Parathyroid adenoma (tissue), 2 donors: ENCODE data around the gene PARD3B.

ENCODE experiments used
- H2AFZ ChIP-seq: fragments of 300-600 bp; sonication (generic); one replicate; pipeline ENCODE4 v1.7.0; 2017; ENCODE audit warnings: antibody characterized with exemption, mild to moderate bottlenecking
- H3K27ac ChIP-seq: fragments of 300-600 bp; sonication (generic); one replicate; pipeline ENCODE4 v1.7.0; 2017
- H3K27me3 ChIP-seq: fragments of 300-600 bp; sonication (generic); one replicate; pipeline ENCODE4 v1.7.0; 2017; ENCODE audit warnings: low read length; ENCODE audit not compliant: control insufficient read depth, insufficient read depth
- H3K36me3 ChIP-seq: fragments of 300-600 bp; sonication (generic); one replicate; pipeline ENCODE4 v1.7.0; 2017; ENCODE audit warnings: low read length; ENCODE audit not compliant: control insufficient read depth, insufficient read depth
- H3K4me1 ChIP-seq: fragments of 300-600 bp; sonication (generic); one replicate; pipeline ENCODE4 v1.7.0; 2017; ENCODE audit warnings: control low read depth
- H3K4me2 ChIP-seq: fragments of 300-600 bp; sonication (generic); one replicate; pipeline ENCODE4 v1.7.0; 2017; ENCODE audit warnings: low read length
- H3K4me3 ChIP-seq: fragments of 300-600 bp; sonication (generic); one replicate; pipeline ENCODE4 v1.7.0; 2017; ENCODE audit warnings: low read depth, low read length
- H3K79me2 ChIP-seq: fragments of 300-600 bp; sonication (generic); one replicate; pipeline ENCODE4 v1.7.0; 2017; ENCODE audit warnings: control low read depth
- H3K9ac ChIP-seq: fragments of 300-600 bp; sonication (generic); one replicate; pipeline ENCODE4 v1.7.0; 2017; ENCODE audit warnings: mild to moderate bottlenecking
- H3K9me3 ChIP-seq: fragments of 300-600 bp; sonication (generic); one replicate; pipeline ENCODE4 v1.7.0; 2017; ENCODE audit warnings: low read length; ENCODE audit not compliant: control insufficient read depth
- TF ChIP-seq, protein P1 (sequence below): fragments of 300-600 bp; sonication (generic); IDR thresholded peaks from one replicate; pipeline ENCODE4 v1.7.0; 2017; ENCODE audit warnings: antibody characterized with exemption, mild to moderate bottlenecking
- donor health status: primary hyperparathyroidism.

PARD3B gene

DNA sequence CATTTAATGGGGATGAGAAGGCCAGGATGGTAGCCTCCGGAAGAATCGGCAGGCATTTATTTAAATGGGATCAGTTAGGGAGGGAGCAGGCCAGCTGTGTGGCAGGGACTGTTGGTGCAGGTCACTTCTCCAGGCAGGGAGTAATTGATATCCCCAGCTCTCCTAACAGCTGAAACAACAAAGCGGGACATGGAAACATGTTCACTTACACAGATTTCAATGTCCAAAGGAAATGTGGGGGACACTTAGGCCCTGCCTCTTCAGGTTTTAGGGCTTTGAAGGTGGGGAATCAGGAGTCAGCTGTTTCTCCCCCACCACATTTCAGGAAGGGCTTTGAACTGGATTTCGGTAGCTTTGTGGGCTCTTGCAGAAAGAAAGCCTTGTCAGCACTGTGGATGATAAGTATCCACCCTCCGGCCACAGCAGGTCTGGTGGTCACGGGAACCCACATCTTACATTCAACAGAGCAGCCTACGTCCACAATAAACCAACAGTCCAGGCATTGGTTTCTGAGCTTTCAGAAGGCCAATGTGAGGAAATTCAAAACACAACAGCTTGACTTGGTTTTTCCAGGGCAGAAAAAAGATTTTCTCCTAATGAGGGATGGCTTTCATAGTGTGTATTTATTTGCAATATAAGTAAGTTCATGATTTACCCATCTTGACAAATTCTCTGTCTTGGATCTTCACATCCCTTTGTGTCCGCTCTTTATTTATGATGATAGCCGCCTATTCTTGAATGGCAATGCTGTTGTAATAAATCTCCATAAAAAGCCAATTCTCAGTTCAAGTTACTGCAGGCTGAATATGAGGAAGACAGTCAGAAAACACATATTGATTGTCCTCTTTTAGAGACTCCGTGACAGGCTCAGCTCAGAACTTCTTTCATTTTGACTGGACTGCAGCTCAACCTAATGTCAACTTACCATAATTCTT is 1040.4 kb downstream of the PARD3B start:
- H3K4me3 ChIP-seq = no peak overlapping the region

DNA sequence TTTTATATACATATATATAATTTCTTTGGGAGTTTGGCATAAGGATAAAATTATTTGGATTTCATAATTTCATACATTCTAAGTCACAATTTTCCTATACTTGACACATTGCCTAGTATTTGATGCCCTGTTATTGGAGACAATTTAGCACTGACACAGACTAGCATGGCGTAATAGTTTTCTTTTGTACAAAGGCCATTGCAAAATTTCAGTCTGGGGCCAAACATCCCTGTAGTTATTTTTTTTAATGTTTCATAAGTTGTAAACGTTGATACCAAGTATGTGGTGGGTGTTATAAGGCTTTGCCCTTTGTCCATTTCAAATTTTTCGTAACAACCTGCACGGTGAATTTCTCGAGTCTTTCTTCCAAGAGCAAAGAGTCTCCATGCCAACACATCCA is 1041.4 kb downstream of the PARD3B start:
- Histone ChIP-seq H3K9me3 (no peaks in the 10 kb centered on the region), H3K9ac (no peak overlapping the region), H3K27me3 (no peaks in the 10 kb centered on the region), H3K4me2 (no peak overlapping the region), H3K36me3 (no peaks in the 10 kb centered on the region), H3K27ac (no peak overlapping the region), H3K4me3 (no peak overlapping the region), H3K79me2 (no peaks in the 10 kb centered on the region), H2AFZ (no peak overlapping the region), H3K4me1 (no peaks in the 10 kb centered on the region)
- TF ChIP-seq, protein P1, sequence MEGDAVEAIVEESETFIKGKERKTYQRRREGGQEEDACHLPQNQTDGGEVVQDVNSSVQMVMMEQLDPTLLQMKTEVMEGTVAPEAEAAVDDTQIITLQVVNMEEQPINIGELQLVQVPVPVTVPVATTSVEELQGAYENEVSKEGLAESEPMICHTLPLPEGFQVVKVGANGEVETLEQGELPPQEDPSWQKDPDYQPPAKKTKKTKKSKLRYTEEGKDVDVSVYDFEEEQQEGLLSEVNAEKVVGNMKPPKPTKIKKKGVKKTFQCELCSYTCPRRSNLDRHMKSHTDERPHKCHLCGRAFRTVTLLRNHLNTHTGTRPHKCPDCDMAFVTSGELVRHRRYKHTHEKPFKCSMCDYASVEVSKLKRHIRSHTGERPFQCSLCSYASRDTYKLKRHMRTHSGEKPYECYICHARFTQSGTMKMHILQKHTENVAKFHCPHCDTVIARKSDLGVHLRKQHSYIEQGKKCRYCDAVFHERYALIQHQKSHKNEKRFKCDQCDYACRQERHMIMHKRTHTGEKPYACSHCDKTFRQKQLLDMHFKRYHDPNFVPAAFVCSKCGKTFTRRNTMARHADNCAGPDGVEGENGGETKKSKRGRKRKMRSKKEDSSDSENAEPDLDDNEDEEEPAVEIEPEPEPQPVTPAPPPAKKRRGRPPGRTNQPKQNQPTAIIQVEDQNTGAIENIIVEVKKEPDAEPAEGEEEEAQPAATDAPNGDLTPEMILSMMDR = no peak

More for the DNA sequence above, 1040.4 kb downstream of the PARD3B start:
- no peak overlapping the region for H3K9ac ChIP-seq
- H3K4me2 ChIP-seq = no peak overlapping the region
- H3K27ac ChIP-seq = no peak overlapping the region
- TF ChIP-seq, protein P1 = no peak
- no peaks in the 10 kb centered on the region for H3K4me1 ChIP-seq
- no peaks in the 10 kb centered on the region for H3K9me3 ChIP-seq
- H2AFZ ChIP-seq = no peak overlapping the region
- H3K79me2 ChIP-seq = no peaks in the 10 kb centered on the region
- no peaks in the 10 kb centered on the region for H3K27me3 ChIP-seq
- no peaks in the 10 kb centered on the region for H3K36me3 ChIP-seq

DNA sequence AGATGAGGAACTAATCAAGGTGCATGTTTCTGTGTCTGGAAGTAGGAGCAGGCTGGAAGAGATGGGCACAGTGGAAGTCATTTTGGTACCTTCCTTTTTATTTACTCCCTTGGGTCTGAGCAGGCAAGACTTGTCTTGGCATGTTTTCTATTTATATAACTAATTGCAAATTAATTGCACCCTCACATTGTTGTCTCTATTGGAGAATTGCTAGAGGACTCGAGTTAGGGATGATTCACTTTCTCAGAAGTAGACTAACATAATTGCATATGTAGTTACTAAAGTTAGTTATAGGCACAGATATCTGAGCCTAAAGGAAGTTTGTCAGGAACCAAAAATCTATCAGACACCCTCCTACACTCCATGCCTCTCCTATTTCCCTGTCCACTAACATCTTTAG is 1044.2 kb downstream of the PARD3B start:
- no peaks in the 10 kb centered on the region for H3K36me3 ChIP-seq
- no peaks in the 10 kb centered on the region for H3K9me3 ChIP-seq
- H3K4me3 ChIP-seq = no peak overlapping the region
- H3K27ac ChIP-seq = no peak overlapping the region
- TF ChIP-seq, protein P1 = no peak
- H3K4me2 ChIP-seq = no peak overlapping the region
- no peak overlapping the region for H2AFZ ChIP-seq
- H3K4me1 ChIP-seq = no peaks in the 10 kb centered on the region
- no peaks in the 10 kb centered on the region for H3K79me2 ChIP-seq
- H3K27me3 ChIP-seq = no peaks in the 10 kb centered on the region
- H3K9ac ChIP-seq = no peak overlapping the region

DNA sequence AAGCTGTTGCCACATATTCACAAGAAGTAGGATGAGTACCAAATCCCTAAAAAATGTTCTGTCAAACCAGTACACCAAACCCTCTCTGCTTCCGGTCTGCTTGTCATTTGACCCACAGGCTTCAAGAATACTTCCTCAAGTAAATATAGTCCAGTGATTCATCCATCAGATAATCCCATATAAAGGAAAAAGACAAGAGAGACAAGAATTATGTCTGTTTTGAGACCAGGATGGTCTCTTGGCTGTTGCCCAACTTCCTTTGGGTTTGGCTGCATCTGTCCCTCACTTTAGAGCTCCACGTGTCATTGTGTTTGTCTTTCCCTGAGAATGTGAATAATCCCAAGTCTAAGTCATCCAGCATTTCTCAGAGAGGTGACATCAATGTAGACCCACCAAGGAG is 1045.5 kb downstream of the PARD3B start:
- no peaks in the 10 kb centered on the region for H3K4me1 ChIP-seq
- no peak overlapping the region for H3K4me3 ChIP-seq
- no peak overlapping the region for H2AFZ ChIP-seq
- H3K79me2 ChIP-seq = no peaks in the 10 kb centered on the region
- H3K4me2 ChIP-seq = no peak overlapping the region
- no peak overlapping the region for H3K9ac ChIP-seq
- no peaks in the 10 kb centered on the region for H3K9me3 ChIP-seq
- H3K27me3 ChIP-seq = no peaks in the 10 kb centered on the region
- TF ChIP-seq, protein P1 = no peak
- H3K36me3 ChIP-seq = no peaks in the 10 kb centered on the region
- no peak overlapping the region for H3K27ac ChIP-seq

DNA sequence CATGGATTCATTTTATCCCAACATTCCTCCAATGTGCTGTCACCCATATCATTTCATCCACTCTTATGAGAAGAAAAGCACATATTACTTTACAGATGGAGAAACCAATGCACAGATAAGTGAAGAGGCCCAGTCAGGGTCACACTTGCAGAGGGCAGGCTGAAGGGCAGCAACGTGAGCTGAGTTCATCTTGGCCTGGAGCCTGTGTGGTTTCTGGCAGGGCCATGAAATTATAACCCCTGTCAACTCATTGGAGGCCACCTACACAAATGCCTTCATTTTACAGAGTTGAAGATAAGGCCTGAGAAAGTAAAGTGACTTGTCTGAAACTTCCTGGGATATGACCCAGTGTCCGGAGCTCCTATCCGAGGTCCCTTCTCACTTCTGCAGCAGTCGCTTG is 1048.6 kb downstream of the PARD3B start:
- Histone ChIP-seq H3K4me2 (no peak overlapping the region), H2AFZ (no peak overlapping the region), H3K4me1 (no peaks in the 10 kb centered on the region), H3K79me2 (no peaks in the 10 kb centered on the region), H3K27me3 (no peaks in the 10 kb centered on the region), H3K36me3 (no peaks in the 10 kb centered on the region), H3K9me3 (no peaks in the 10 kb centered on the region), H3K4me3 (no peak overlapping the region), H3K27ac (no peak overlapping the region), H3K9ac (no peak overlapping the region)
- TF ChIP-seq, protein P1 = no peak
